H1 (cell line): ENCODE data around the gene LTA4H. TPM values are rescaled to one million over a fixed set of nuclear protein-coding genes. Genes with fewer than 3 reads are reported as not detected.

ENCODE experiments used
- CTCF ChIA-PET: fragments of 300-600 bp; sonication (Branson Sonifier 250); formaldehyde crosslinking; loops from one replicate; lab custom pipeline; 2021; ENCODE audit not compliant: partially characterized antibody; lab: Charles Lee
- POLR2A ChIA-PET: fragments of 300-600 bp; sonication (Branson Sonifier 250); formaldehyde crosslinking; loops from one replicate; lab custom pipeline; 2021; ENCODE audit warnings: inconsistent platforms; ENCODE audit not compliant: partially characterized antibody; lab: Charles Lee
- DNase-seq, 2 experiments: peaks; one replicate each; pipeline versions ENCODE4 v3.0.0 to v3.0.0-alpha.2; 2010 to 2022; ENCODE audit warnings: low spot score in 2 of 2, low read depth in 1 of 2, mixed read lengths in 1 of 2
- FAIRE-seq: peaks from 2 replicates; lab custom pipeline; 2011; peaks lifted over from hg19 to GRCh38; lab: Jason Lieb, UNC
- H2AFZ ChIP-seq: 2 replicates; pipeline ENCODE4 v1.8.1; 2012; ENCODE audit warnings: low read length, inconsistent platforms
- H2AK5ac ChIP-seq: 2 replicates; pipeline ENCODE4 v1.6.1; 2013; ENCODE audit warnings: low read depth, low read length
- H2BK120ac ChIP-seq: replicated peaks from 2 replicates; pipeline ENCODE3; 2013; ENCODE audit warnings: low read depth, low read length, inconsistent platforms
- H2BK12ac ChIP-seq: 2 replicates; pipeline ENCODE4 v1.6.1; 2013; ENCODE audit warnings: low read depth, low read length
- H2BK15ac ChIP-seq: 2 replicates; pipeline ENCODE4 v1.6.1; 2013; ENCODE audit warnings: low read length
- H2BK20ac ChIP-seq: 2 replicates; pipeline ENCODE4 v1.6.1; 2013; ENCODE audit warnings: low read length
- H2BK5ac ChIP-seq: 2 replicates; pipeline ENCODE4 v1.6.1; 2013; ENCODE audit warnings: low read depth, low read length
- H3K14ac ChIP-seq: 2 replicates; pipeline ENCODE4 v1.6.1; 2013; ENCODE audit warnings: inconsistent platforms; ENCODE audit not compliant: insufficient read length
- H3K18ac ChIP-seq: 2 replicates; pipeline ENCODE4 v1.6.1; 2013; ENCODE audit warnings: low read length; ENCODE audit errors: extremely low read depth
- H3K23ac ChIP-seq: 2 replicates; pipeline ENCODE4 v1.6.1; 2013; ENCODE audit warnings: inconsistent platforms; ENCODE audit not compliant: insufficient read length
- H3K23me2 ChIP-seq: 2 replicates; pipeline ENCODE4 v1.6.1; 2013; ENCODE audit warnings: low read depth, low read length
- H3K27ac ChIP-seq: 2 replicates; pipeline ENCODE4 v1.6.1; 2011; ENCODE audit warnings: low read depth, low read length, inconsistent platforms
- H3K27me3 ChIP-seq, 4 experiments: replicated peaks in 1 of 4; 1 replicate in 1 of 4; 2 replicates in 3 of 4; pipeline versions ENCODE4 v1.6.1 to v1.8.1; 2011 to 2013; ENCODE audit warnings: low read length in 3 of 4, mild to moderate bottlenecking in 3 of 4, inconsistent platforms in 2 of 4, mixed read lengths in 2 of 4, moderate library complexity in 1 of 4; ENCODE audit not compliant: control insufficient read depth in 3 of 4, insufficient read depth in 3 of 4; ENCODE audit errors: extremely low read depth in 1 of 4
- H3K36me3 ChIP-seq, 4 experiments: 2 replicates each; pipeline versions ENCODE4 v1.6.1 to v1.8.1; 2011 to 2013; ENCODE audit warnings: mild to moderate bottlenecking in 4 of 4, low read length in 3 of 4, moderate library complexity in 2 of 4, control low read depth in 1 of 4, inconsistent platforms in 1 of 4; ENCODE audit not compliant: insufficient read depth in 4 of 4, control insufficient read depth in 2 of 4
- H3K4ac ChIP-seq: replicated peaks from 2 replicates; pipeline ENCODE3; 2013; ENCODE audit warnings: low read length, low read depth, mixed read lengths, inconsistent platforms; ENCODE audit not compliant: insufficient read length
- H3K4me1 ChIP-seq, 4 experiments: replicated peaks in 1 of 4; 1 replicate in 1 of 4; 2 replicates in 3 of 4; pipeline versions ENCODE4 v1.6.1 to v1.8.1; 2011 to 2013; ENCODE audit warnings: low read length in 3 of 4, inconsistent platforms in 2 of 4, mixed read lengths in 1 of 4; ENCODE audit not compliant: insufficient read depth in 4 of 4, control insufficient read depth in 3 of 4
- H3K4me2 ChIP-seq, 2 experiments: 2 replicates each; pipeline versions ENCODE4 v1.6.1 to v1.8.1; 2011 to 2013; ENCODE audit warnings: low read depth in 2 of 2, low read length in 2 of 2, control low read depth in 1 of 2, inconsistent platforms in 1 of 2, mild to moderate bottlenecking in 1 of 2; ENCODE audit not compliant: insufficient read depth in 1 of 2
- H3K4me3 ChIP-seq, 4 experiments: fragments of 200-600, 300-600 bp in 1 of 4; sonication (generic), shearing (Covaris generic), sonication (Bioruptor Twin) in 1 of 4; 2 replicates each; pipeline versions ENCODE4 v1.5.1 to v1.8.1; 2011 to 2016; ENCODE audit warnings: low read length in 4 of 4, low read depth in 3 of 4, control low read depth in 2 of 4, inconsistent platforms in 2 of 4, mild to moderate bottlenecking in 2 of 4, mixed read lengths in 1 of 4, moderate library complexity in 1 of 4; ENCODE audit not compliant: insufficient read depth in 2 of 4; ENCODE audit errors: extremely low read depth in 1 of 4
- H3K56ac ChIP-seq: replicated peaks from 2 replicates; pipeline ENCODE3; 2013; ENCODE audit warnings: low read depth, mild to moderate bottlenecking, mixed read lengths, low read length, inconsistent platforms; ENCODE audit not compliant: insufficient read length
- H3K79me1 ChIP-seq: 2 replicates; pipeline ENCODE4 v1.6.1; 2013; ENCODE audit warnings: low read depth, low read length, control low read depth
- H3K79me2 ChIP-seq, 2 experiments: 2 replicates each; pipeline versions ENCODE4 v1.6.1 to v1.8.1; 2012 to 2013; ENCODE audit warnings: low read length in 2 of 2, mild to moderate bottlenecking in 2 of 2, inconsistent platforms in 1 of 2; ENCODE audit not compliant: insufficient read depth in 2 of 2, control insufficient read depth in 1 of 2
- H3K9ac ChIP-seq, 4 experiments: replicated peaks in 1 of 4; 1 replicate in 1 of 4; 2 replicates in 3 of 4; pipeline versions ENCODE4 v1.6.1 to v1.8.1; 2011 to 2013; ENCODE audit warnings: low read depth in 3 of 4, low read length in 3 of 4, control low read depth in 2 of 4, mild to moderate bottlenecking in 2 of 4, moderate library complexity in 2 of 4, inconsistent platforms in 1 of 4; ENCODE audit errors: extremely low read depth in 1 of 4
- H3K9me3 ChIP-seq, 2 experiments: 2 replicates each; pipeline versions ENCODE4 v1.6.1 to v1.8.1; 2012 to 2013; ENCODE audit warnings: mild to moderate bottlenecking in 2 of 2, moderate library complexity in 2 of 2, control low read depth in 1 of 2, inconsistent platforms in 1 of 2, low read depth in 1 of 2, low read length in 1 of 2, mixed read lengths in 1 of 2; ENCODE audit not compliant: insufficient read depth in 2 of 2
- H4K20me1 ChIP-seq, 2 experiments: replicated peaks in 1 of 2; 2 replicates each; pipeline versions ENCODE3 to v1.8.1; 2011 to 2013; ENCODE audit warnings: inconsistent platforms in 2 of 2, low read length in 2 of 2, mild to moderate bottlenecking in 1 of 2; ENCODE audit not compliant: insufficient read depth in 2 of 2, control insufficient read depth in 1 of 2
- H4K5ac ChIP-seq: 2 replicates; pipeline ENCODE4 v1.6.1; 2013; ENCODE audit warnings: low read length, low read depth, mixed read lengths, inconsistent platforms; ENCODE audit not compliant: insufficient read length
- H4K8ac ChIP-seq: 2 replicates; pipeline ENCODE4 v1.8.0; 2013; ENCODE audit warnings: mild to moderate bottlenecking, moderate library complexity, low read length, inconsistent platforms; ENCODE audit not compliant: insufficient read depth; ENCODE audit errors: extremely low read depth
- H4K91ac ChIP-seq: replicated peaks from 2 replicates; pipeline ENCODE3; 2013; ENCODE audit warnings: low read length, mixed read lengths, inconsistent platforms; ENCODE audit not compliant: insufficient read length
- ASH2L ChIP-seq: fragments of 200-600, 300-600 bp; sonication (generic); IDR thresholded peaks from one replicate; pipeline ENCODE4 v1.7.1; 2017; ENCODE audit warnings: low read length
- BACH1 ChIP-seq: IDR thresholded peaks from 2 replicates; pipeline ENCODE4 v1.6.1; 2012; ENCODE audit warnings: low read length, improper control_type of control experiment
- EGR1 ChIP-seq: IDR thresholded peaks from 2 replicates; pipeline ENCODE4 v1.6.1; 2011; ENCODE audit warnings: low read depth, low read length, borderline replicate concordance
- EP300 ChIP-seq, 2 experiments: IDR thresholded peaks; 1 replicate in 1 of 2; 2 replicates in 1 of 2; pipeline ENCODE4 v1.6.1; 2011 to 2012; ENCODE audit warnings: low read depth in 2 of 2, low read length in 2 of 2, mild to moderate bottlenecking in 2 of 2, borderline replicate concordance in 1 of 2, inconsistent platforms in 1 of 2, moderate library complexity in 1 of 2
- POU5F1 ChIP-seq: IDR thresholded peaks from 2 replicates; pipeline ENCODE4 v1.6.1; 2011; ENCODE audit warnings: low read depth, mild to moderate bottlenecking, low read length, moderate library complexity
- SP4 ChIP-seq: IDR thresholded peaks from 2 replicates; pipeline ENCODE4 v1.6.1; 2012; ENCODE audit warnings: low read length, inconsistent platforms
- TAF7 ChIP-seq: optimal IDR thresholded peaks from 2 replicates; pipeline ENCODE3; 2011; ENCODE audit warnings: low read depth, mild to moderate bottlenecking, inconsistent platforms, low read length, moderate library complexity, borderline replicate concordance
- WGBS, 2 experiments: shearing (Covaris generic) in 1 of 2; methylation state at CpG; one replicate each; pipeline versions ENCODE4 v1.1.6 to v1.1.7; 2013 to 2015; ENCODE audit warnings: low lambda C conversion rate in 2 of 2, mixed read lengths in 2 of 2, inconsistent platforms in 1 of 2, low coverage in 1 of 2, missing lambda C conversion rate in 1 of 2; ENCODE audit not compliant: insufficient replicate concordance in 2 of 2, insufficient coverage in 1 of 2, insufficient read length in 1 of 2; ENCODE audit errors: extremely low coverage in 1 of 2, missing lambda C conversion rate in 1 of 2; 5-methylcytosine and 5-hydroxymethylcytosine counted together
- long read RNA-seq, 2 experiments: library from RNA in 1 of 2; library from capped mRNA in 1 of 2; stranded (forward); transcript quantifications; one replicate each; pipeline ENCODE4 v2.0.0, GENCODE V29; 2021; ENCODE audit warnings: inconsistent platforms in 1 of 2
- polyA minus RNA-seq, 3 experiments: library from RNA; depleted of rRNA, polyadenylated mRNA; stranded (reverse); fragments of >200 nt; gene quantifications; 1 replicate in 2 of 3; 2 replicates in 1 of 3; pipeline ENCODE4 v1.2.3, GENCODE V29; 2011
- polyA plus RNA-seq, 7 experiments: library from polyadenylated mRNA; depleted of rRNA in 3 of 7; stranded (reverse) in 5 of 7; unstranded in 2 of 7; fragments of >200 nt in 5 of 7; fragments of 200-250 nt in 2 of 7; gene quantifications; 1 replicate in 5 of 7; 2 replicates in 1 of 7; 4 replicates in 1 of 7; pipeline versions ENCODE4 v1.2.1 to v1.2.3, GENCODE V29; 2011 to 2013; ENCODE audit warnings: missing spikeins in 2 of 7, mixed read lengths in 2 of 7
- total RNA-seq: library from RNA; stranded (reverse); fragmentation: NEBNext Ultra II Directional; extraction: Animal tissue kit (Norgen Biotek cat#: 25700); gene quantifications from 2 replicates; pipeline ENCODE4 v1.2.1, GENCODE V29; 2021

The LTA4H gene
- 161 and 167 TPM in 2 replicates for total RNA-seq
- polyA plus RNA-seq (2011; rRNA removed) = 77.8 and 106 TPM in 2 replicates
- polyA plus RNA-seq (2011; cell fraction: cytosol; rRNA removed) = 161 TPM
- polyA plus RNA-seq (2011; cell fraction: nucleus; rRNA removed) = 89.3 TPM
- 135 to 179 TPM (median 147 TPM) in 4 replicates for polyA plus RNA-seq (2012, experiment 1 of 2)
- 27.7 TPM for polyA plus RNA-seq (2012, experiment 2 of 2)
- 172 TPM for polyA plus RNA-seq (2013, experiment 1 of 2)
- polyA plus RNA-seq (2013, experiment 2 of 2) = 166 TPM
- 110 and 126 TPM in 2 replicates for polyA minus RNA-seq (2011; rRNA and poly(A)+ RNA removed)
- polyA minus RNA-seq (2011; cell fraction: cytosol; rRNA and poly(A)+ RNA removed) = 68.2 TPM
- polyA minus RNA-seq (2011; cell fraction: nucleus; rRNA and poly(A)+ RNA removed) = 93.7 TPM
- long read RNA-seq, experiment 1, transcript LTA4H-201 (19 exons, 2,139 nt) = major isoform, 63 of 196 reads
- long read RNA-seq, experiment 1, partial matches to known transcripts = 65 of 196 reads
- long read RNA-seq, experiment 1, other reads (novel, unspliced or antisense) = 68 of 196 reads
- long read RNA-seq, experiment 2, transcript LTA4H-201 (19 exons, 2,139 nt) = major isoform, 292 of 395 reads
- long read RNA-seq, experiment 2, partial matches to known transcripts = 10 of 395 reads
- long read RNA-seq, experiment 2, other reads (novel, unspliced or antisense) = 93 of 395 reads

GRCh38 chr12:96035283-96036236, at the start of gene LTA4H:
TSS of gene LTA4H (minus strand) at chr12:96035587. CDS start at chr12:96035519, 68 bp downstream.
- H3K23me2 ChIP-seq = peaks cover 5% of the 10 kb centered on the region; the same call in 1 of the 2 replicates
- H4K20me1 ChIP-seq = no peaks in the 10 kb centered on the region
- H2BK15ac ChIP-seq = no peak within 1 kb of the TSS
- peaks cover 0 to 40% of the 10 kb centered on the region in 2 experiments; a peak in 2 of 4 replicates for H3K79me2 ChIP-seq
- peak within 1 kb of the TSS; percentile 29 for H3K4ac ChIP-seq
- DNase-seq = peak; percentile 94 to 99
- H2AK5ac ChIP-seq = no peak within 1 kb of the TSS
- peak within 1 kb of the TSS; percentile 67 for H2BK5ac ChIP-seq
- FAIRE-seq = peak; percentile 78
- peak within 1 kb of the TSS; percentile 90 to 97 (median 94) for H3K4me3 ChIP-seq
- H4K91ac ChIP-seq = peak within 1 kb of the TSS; percentile 90
- H2AFZ ChIP-seq = peak within 1 kb of the TSS; percentile 81
- ChIA-PET CTCF (interaction anchor here (0.6 to 1.2 kb wide), 4 partner anchors 155 to 483 kb away, joined by 3 to 4 read pairs (median 4); no protein-coding TSS in a partner anchor), POLR2A (interaction anchor here (0.5 to 1.7 kb wide), 9 partner anchors 11 to 486 kb away, joined by 3 to 7 read pairs (median 4); partner anchors contain the start of gene CDK17)
- peak within 1 kb of the TSS; percentile 96 for H3K18ac ChIP-seq
- no peaks in the 10 kb centered on the region; the same call in 1 of the 2 replicates for H3K79me1 ChIP-seq
- WGBS, 2 experiments = 2% methylated on average over 55 of the region's 55 CpGs; no CpG with 5 or more reads in 1 of the 2 experiments
- H3K27ac ChIP-seq = peak within 1 kb of the TSS; percentile 58
- H2BK12ac ChIP-seq = no peak within 1 kb of the TSS; the same call in 1 of the 2 replicates
- no peaks in the 10 kb centered on the region for H3K9me3 ChIP-seq
- H4K5ac ChIP-seq = peak within 1 kb of the TSS; percentile 82
- peak within 1 kb of the TSS; percentile 76; the same call in 1 of the 2 replicates for H4K8ac ChIP-seq
- H3K9ac ChIP-seq = peak within 1 kb of the TSS; percentile 55 to 81 (median 72)
- H3K56ac ChIP-seq = peak within 1 kb of the TSS; percentile 52
- no peak within 1 kb of the TSS for H3K14ac ChIP-seq
- H3K36me3 ChIP-seq = no peaks in the 10 kb centered on the region
- H3K4me2 ChIP-seq = peak within 1 kb of the TSS; percentile 70 to 78
- H2BK120ac ChIP-seq = peak within 1 kb of the TSS; percentile 78
- no peaks in the 10 kb centered on the region for H3K4me1 ChIP-seq
- 0 out of 2 replicates have a peak within 1 kb of the TSS, but pooled peaks have one; percentile 77 for H2BK20ac ChIP-seq
- no peaks in the 10 kb centered on the region for H3K27me3 ChIP-seq
- no peak within 1 kb of the TSS for H3K23ac ChIP-seq
- TF ChIP-seq SP4 (no peak; the same call in 1 of the 2 replicates), TAF7 (peak; percentile 85), POU5F1 (no peak), BACH1 (no peak), ASH2L (peak; percentile 100), EP300 (IDR thresholded peaks at IDR 0.05; ENCODE audit: borderline replicate concordance in 1 of 2, low read depth in 2 of 2, low read length in 2 of 2) (no peak), EGR1 (no peak)
